K562 (cell line): ENCODE data around the gene CMTM1. TPM values are rescaled to one million over a fixed set of nuclear protein-coding genes. Genes with fewer than 3 reads are reported as not detected.

ENCODE experiments used
- BRCA1 ChIP-seq, 2 experiments: fragments of 450-650 bp in 1 of 2; sonication (generic) in 1 of 2; formaldehyde crosslinking in 1 of 2; IDR thresholded peaks; 2 replicates each; pipeline versions ENCODE4 v1.5.0 to v1.6.1; 2017 to 2020; ENCODE audit warnings: mild to moderate bottlenecking in 1 of 2, missing genetic modification reagents in 1 of 2
- CBFB ChIP-seq: sonication (generic); formaldehyde crosslinking; IDR thresholded peaks from 2 replicates; pipeline ENCODE4 v1.4.0; 2020; ENCODE audit warnings: mild to moderate bottlenecking, missing genetic modification reagents
- CHD2 ChIP-seq: IDR thresholded peaks from 2 replicates; pipeline ENCODE4 v1.6.1; 2011; ENCODE audit warnings: low read depth, low read length
- ELF2 ChIP-seq: fragments of 250-450 bp; sonication (Bioruptor Pico); IDR thresholded peaks from 2 replicates; pipeline ENCODE4 v1.5.0; 2021; ENCODE audit warnings: mild to moderate bottlenecking
- ETV1 ChIP-seq: fragments of 450-650 bp; conservative IDR thresholded peaks from 2 replicates; pipeline ENCODE4 v1.6.1; 2016; ENCODE audit warnings: missing genetic modification characterization, control low read depth, low read depth, missing compliant biosample characterization
- HDAC2 ChIP-seq: fragments of 450-650 bp; IDR thresholded peaks from 2 replicates; pipeline ENCODE4 v1.6.1; 2016; ENCODE audit warnings: mild to moderate bottlenecking
- HDAC6 ChIP-seq: IDR thresholded peaks from 2 replicates; pipeline ENCODE4 v1.6.1; 2012; ENCODE audit warnings: low read depth, mild to moderate bottlenecking, control low read depth, inconsistent platforms, low read length, moderate library complexity
- MAFG ChIP-seq: fragments of 450-650 bp; conservative IDR thresholded peaks from 2 replicates; pipeline ENCODE4 v1.6.1; 2016; ENCODE audit warnings: missing genetic modification characterization, missing compliant biosample characterization
- NELFE ChIP-seq: IDR thresholded peaks from 2 replicates; pipeline ENCODE4 v1.6.1; 2011; ENCODE audit warnings: mild to moderate bottlenecking; ENCODE audit not compliant: insufficient read depth, insufficient read length
- PCBP1 ChIP-seq: fragments of 200-400 bp; formaldehyde crosslinking; IDR thresholded peaks from 2 replicates; pipeline ENCODE4 v1.6.1; 2018; ENCODE audit warnings: mild to moderate bottlenecking, low read depth, low read length; ENCODE audit not compliant: poor library complexity, severe bottlenecking
- RBM25 ChIP-seq: fragments of 200-400 bp; formaldehyde crosslinking; IDR thresholded peaks from 2 replicates; pipeline ENCODE4 v1.6.1; 2018; ENCODE audit warnings: low read length, low read depth, moderate library complexity; ENCODE audit not compliant: severe bottlenecking
- STAG1 ChIP-seq: sonication (generic); formaldehyde crosslinking; IDR thresholded peaks from 2 replicates; pipeline ENCODE4 v1.5.0; 2020; ENCODE audit warnings: missing genetic modification reagents, borderline replicate concordance
- YY1 ChIP-seq, 3 experiments: IDR thresholded peaks; 2 replicates each; pipeline ENCODE4 v1.6.1; 2011; ENCODE audit warnings: low read length in 2 of 3, mild to moderate bottlenecking in 2 of 3, moderate library complexity in 2 of 3, borderline replicate concordance in 1 of 3, control low read depth in 1 of 3, low read depth in 1 of 3; ENCODE audit not compliant: insufficient read depth in 3 of 3, insufficient replicate concordance in 2 of 3, control insufficient read depth in 1 of 3, insufficient read length in 1 of 3; ENCODE audit errors: extremely low read depth in 1 of 3
- ZBTB7A ChIP-seq: IDR thresholded peaks from 2 replicates; pipeline ENCODE4 v1.6.1; 2011; ENCODE audit warnings: low read depth, mild to moderate bottlenecking, low read length, moderate library complexity, borderline replicate concordance; ENCODE audit not compliant: control insufficient read depth
- ZFX ChIP-seq: sonication (generic); formaldehyde crosslinking; IDR thresholded peaks from 2 replicates; pipeline ENCODE4 v1.8.0; 2022; ENCODE audit warnings: mild to moderate bottlenecking, missing genetic modification reagents, moderate library complexity
- ZNF24 ChIP-seq: fragments of 450-650 bp; IDR thresholded peaks from 2 replicates; pipeline ENCODE4 v1.6.1; 2016
- ZNF445 ChIP-seq: fragments of 250-450 bp; sonication (Bioruptor Pico); IDR thresholded peaks from 2 replicates; pipeline ENCODE4 v1.4.0; 2020; ENCODE audit warnings: low read depth, mild to moderate bottlenecking, moderate library complexity
- ZNF766 ChIP-seq: fragments of 200-800 bp; sonication (Bioruptor generic); conservative IDR thresholded peaks from 2 replicates; pipeline ENCODE4 v1.6.1; 2016; ENCODE audit warnings: missing genetic modification characterization, missing compliant biosample characterization
- polyA plus RNA-seq, 8 experiments: library from polyadenylated mRNA; depleted of rRNA in 4 of 8; stranded (reverse) in 5 of 8; unstranded in 3 of 8; fragments of >200 nt; fragmentation: Nextera tagmentation in 2 of 8; fragmentation: Illumina TruSeq in 1 of 8; extraction: Ambion mirVana in 2 of 8; extraction: Trizol in 1 of 8; gene quantifications; 2 replicates each; pipeline versions ENCODE4 v1.2.1 to v1.2.3, GENCODE V29; 2011 to 2014; ENCODE audit warnings: inconsistent platforms in 1 of 8, missing spikeins in 1 of 8
- total RNA-seq, 7 experiments: library from RNA; depleted of rRNA in 6 of 7; stranded (reverse); fragments of >200 nt in 6 of 7; fragmentation: Illumina TruSeq in 2 of 7; extraction: Trizol in 2 of 7; gene quantifications; 2 replicates each; pipeline versions ENCODE4 v1.2.1 to v1.2.3, GENCODE V29; 2011 to 2021; ENCODE audit warnings: low replicate concordance in 1 of 7
- TF ChIP-seq, protein P1 (sequence below): fragments of 250-450 bp; sonication (Bioruptor Pico); IDR thresholded peaks from 2 replicates; pipeline ENCODE4 v1.4.0; 2020; ENCODE audit warnings: mild to moderate bottlenecking
- TF ChIP-seq, protein P2 (sequence below): fragments of 250-450 bp; sonication (Bioruptor Pico); IDR thresholded peaks from 2 replicates; pipeline ENCODE4 v1.4.0; 2020
- TF ChIP-seq, protein P3 (sequence below), 3 experiments: IDR thresholded peaks in 2 of 3; conservative IDR thresholded peaks in 1 of 3; 2 replicates each; pipeline ENCODE4 v1.5.1; 2011 to 2012; ENCODE audit warnings: low read length in 3 of 3, mild to moderate bottlenecking in 3 of 3, control low read depth in 2 of 3, improper control_type of control experiment in 1 of 3, inconsistent platforms in 1 of 3, low read depth in 1 of 3, mixed read lengths in 1 of 3, moderate library complexity in 1 of 3; ENCODE audit not compliant: insufficient read depth in 2 of 3

The CMTM1 gene
- total and polyA plus RNA-seq, 9 of the 15 experiments (the other 6 are each of a cell fraction or from before 2014, with no cell fraction given): 0.25 to 2.6 (median 1.1) TPM; not detected in 2

DNA sequence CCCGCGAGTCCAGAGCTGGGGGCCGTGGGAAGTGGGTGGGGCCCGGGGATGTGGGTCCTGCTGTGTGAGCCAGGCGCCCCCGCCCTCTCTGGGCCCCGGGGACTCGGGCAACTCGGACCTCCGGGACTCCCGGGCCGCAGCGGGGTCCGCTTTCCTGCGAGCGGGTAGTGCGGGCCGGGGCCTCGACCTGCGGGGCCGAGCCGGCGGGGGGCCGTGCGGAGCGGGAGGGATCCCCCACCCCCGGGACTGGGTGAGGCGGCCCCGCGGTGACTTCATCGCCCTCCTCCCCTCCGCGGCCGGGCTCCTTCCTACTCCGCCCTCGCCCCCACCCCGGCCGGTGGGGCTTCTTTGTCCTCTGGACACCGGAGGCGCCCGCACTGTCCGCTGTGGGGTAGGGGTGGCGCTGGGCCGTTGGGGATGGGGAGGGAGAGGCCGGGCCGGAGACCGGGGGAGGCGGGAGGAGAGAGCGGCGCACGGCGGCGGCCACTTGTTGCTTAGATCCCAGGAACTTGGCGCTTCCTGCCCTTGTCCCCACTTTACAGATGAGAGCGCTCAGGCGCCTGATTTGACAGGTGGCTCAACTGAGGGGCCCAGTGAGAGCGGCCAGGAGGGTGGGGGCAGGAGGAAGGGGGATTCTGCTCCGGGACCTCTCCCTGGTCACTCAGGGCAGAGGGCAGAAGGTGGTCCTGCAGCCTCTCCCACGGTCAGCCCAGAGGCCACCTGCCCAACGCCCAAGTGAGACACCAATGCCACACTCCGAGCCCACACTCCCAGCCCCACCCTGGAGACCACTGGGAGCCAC is 39.1 kb downstream of the CMTM1 start (continued):
- TF ChIP-seq ELF2 (CRISPR knock-in tag) (no peak), PCBP1 (peak; percentile 51), RBM25 (peak; percentile 43), ETV1 (tag) (peak; percentile 70), CBFB (CRISPR knock-in tag) (no peak), BRCA1 (IDR thresholded peaks at IDR 0.05) (no peak), BRCA1 (CRISPR knock-in tag; IDR thresholded peaks at IDR 0.05) (no peak), ZFX (peak; percentile 80), CHD2 (no peak), YY1 (IDR thresholded peaks at IDR 0.05; ENCODE audit: borderline replicate concordance in 1 of 3, control insufficient read depth in 1 of 3, extremely low read depth in 1 of 3, insufficient read depth in 3 of 3, insufficient read length in 1 of 3, insufficient replicate concordance in 2 of 3, low read depth in 1 of 3, low read length in 2 of 3) (peak in 1 of 3 experiments; percentile 6), ZNF24 (no peak), MAFG (tag) (no peak), HDAC6 (no peak), STAG1 (CRISPR knock-in tag) (no peak), HDAC2 (no peak), ZNF445 (CRISPR knock-in tag) (no peak), ZBTB7A (peak; percentile 40; the same call in 1 of the 2 replicates), NELFE (no peak), ZNF766 (CRISPR knock-in tag) (no peak)
- TF ChIP-seq, protein P1, sequence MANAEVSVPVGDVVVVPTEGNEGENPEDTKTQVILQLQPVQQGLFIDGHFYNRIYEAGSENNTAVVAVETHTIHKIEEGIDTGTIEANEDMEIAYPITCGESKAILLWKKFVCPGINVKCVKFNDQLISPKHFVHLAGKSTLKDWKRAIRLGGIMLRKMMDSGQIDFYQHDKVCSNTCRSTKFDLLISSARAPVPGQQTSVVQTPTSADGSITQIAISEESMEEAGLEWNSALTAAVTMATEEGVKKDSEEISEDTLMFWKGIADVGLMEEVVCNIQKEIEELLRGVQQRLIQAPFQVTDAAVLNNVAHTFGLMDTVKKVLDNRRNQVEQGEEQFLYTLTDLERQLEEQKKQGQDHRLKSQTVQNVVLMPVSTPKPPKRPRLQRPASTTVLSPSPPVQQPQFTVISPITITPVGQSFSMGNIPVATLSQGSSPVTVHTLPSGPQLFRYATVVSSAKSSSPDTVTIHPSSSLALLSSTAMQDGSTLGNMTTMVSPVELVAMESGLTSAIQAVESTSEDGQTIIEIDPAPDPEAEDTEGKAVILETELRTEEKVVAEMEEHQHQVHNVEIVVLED (CRISPR knock-in tag): no peak
- TF ChIP-seq, protein P2, sequence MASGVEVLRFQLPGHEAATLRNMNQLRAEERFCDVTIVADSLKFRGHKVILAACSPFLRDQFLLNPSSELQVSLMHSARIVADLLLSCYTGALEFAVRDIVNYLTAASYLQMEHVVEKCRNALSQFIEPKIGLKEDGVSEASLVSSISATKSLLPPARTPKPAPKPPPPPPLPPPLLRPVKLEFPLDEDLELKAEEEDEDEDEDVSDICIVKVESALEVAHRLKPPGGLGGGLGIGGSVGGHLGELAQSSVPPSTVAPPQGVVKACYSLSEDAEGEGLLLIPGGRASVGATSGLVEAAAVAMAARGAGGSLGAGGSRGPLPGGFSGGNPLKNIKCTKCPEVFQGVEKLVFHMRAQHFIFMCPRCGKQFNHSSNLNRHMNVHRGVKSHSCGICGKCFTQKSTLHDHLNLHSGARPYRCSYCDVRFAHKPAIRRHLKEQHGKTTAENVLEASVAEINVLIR (CRISPR knock-in tag): no peak
- TF ChIP-seq, protein P3, sequence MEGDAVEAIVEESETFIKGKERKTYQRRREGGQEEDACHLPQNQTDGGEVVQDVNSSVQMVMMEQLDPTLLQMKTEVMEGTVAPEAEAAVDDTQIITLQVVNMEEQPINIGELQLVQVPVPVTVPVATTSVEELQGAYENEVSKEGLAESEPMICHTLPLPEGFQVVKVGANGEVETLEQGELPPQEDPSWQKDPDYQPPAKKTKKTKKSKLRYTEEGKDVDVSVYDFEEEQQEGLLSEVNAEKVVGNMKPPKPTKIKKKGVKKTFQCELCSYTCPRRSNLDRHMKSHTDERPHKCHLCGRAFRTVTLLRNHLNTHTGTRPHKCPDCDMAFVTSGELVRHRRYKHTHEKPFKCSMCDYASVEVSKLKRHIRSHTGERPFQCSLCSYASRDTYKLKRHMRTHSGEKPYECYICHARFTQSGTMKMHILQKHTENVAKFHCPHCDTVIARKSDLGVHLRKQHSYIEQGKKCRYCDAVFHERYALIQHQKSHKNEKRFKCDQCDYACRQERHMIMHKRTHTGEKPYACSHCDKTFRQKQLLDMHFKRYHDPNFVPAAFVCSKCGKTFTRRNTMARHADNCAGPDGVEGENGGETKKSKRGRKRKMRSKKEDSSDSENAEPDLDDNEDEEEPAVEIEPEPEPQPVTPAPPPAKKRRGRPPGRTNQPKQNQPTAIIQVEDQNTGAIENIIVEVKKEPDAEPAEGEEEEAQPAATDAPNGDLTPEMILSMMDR (IDR thresholded peaks at IDR 0.05 in 2 of 3, conservative IDR thresholded peaks at IDR 0.05 in 1 of 3; ENCODE audit: insufficient read depth in 2 of 3, low read depth in 1 of 3, low read length in 3 of 3): peak in 1 of 3 experiments; percentile 22; a peak in 1 of 6 replicates
